ENCODE results near the gene CEP19. TPM values are rescaled to one million over a fixed set of nuclear protein-coding genes. Genes with fewer than 3 reads are reported as not detected.

The CEP19 gene
- total and polyA plus RNA-seq, 2 of the 8 experiments (the other 6 are each of a cell fraction or from before 2014, with no cell fraction given): 0.95 to 1.6 TPM

DNA sequence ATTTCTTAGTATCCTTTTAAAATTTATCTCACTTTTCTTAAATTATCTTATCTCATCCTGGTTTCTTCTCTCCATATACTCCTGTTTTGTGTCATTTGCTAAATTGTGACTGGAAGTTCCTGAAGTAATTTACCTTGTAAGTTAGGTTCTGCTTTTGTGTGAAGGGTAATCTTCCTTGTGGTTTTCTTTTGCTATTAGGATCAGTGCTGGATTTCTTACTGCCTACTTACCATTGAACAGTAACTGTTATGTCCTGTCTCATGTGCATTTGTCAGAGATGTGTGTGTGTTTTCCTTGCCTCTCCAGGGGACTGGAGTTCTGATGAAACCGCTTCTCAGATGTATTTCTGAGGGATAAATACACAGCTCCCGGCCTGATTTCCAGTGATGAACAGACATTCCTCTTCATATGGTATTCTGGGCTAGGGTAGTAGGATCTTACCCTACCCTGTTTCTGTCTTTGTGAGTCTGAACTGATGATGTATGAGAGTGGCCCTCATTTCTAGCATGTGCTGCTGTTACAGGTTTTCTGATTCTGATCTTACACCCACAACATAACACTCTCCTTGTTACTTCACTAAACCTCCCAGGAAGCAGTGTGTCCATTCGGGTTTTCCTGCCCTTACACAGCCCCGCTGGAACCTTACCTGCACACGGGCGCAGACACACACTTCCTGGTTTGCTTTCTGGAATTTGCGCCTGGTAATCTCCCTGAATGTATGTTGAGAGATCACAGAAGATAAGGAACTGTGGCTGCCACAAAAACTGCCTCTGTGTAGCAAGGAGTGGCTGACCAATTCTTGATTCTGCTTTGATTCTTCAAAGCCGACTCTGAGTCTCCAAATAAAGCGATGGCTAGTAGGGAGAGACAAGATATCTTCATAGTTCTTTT lies 42.3 kb upstream of the CEP19 start (continued):
- TF ChIP-seq MAFK (IDR thresholded peaks at IDR 0.05; ENCODE audit: low read depth, low read length): no peak
- no peak for TF ChIP-seq SUZ12 (IDR thresholded peaks at IDR 0.05; ENCODE audit: low read length)
- TF ChIP-seq, protein P1, sequence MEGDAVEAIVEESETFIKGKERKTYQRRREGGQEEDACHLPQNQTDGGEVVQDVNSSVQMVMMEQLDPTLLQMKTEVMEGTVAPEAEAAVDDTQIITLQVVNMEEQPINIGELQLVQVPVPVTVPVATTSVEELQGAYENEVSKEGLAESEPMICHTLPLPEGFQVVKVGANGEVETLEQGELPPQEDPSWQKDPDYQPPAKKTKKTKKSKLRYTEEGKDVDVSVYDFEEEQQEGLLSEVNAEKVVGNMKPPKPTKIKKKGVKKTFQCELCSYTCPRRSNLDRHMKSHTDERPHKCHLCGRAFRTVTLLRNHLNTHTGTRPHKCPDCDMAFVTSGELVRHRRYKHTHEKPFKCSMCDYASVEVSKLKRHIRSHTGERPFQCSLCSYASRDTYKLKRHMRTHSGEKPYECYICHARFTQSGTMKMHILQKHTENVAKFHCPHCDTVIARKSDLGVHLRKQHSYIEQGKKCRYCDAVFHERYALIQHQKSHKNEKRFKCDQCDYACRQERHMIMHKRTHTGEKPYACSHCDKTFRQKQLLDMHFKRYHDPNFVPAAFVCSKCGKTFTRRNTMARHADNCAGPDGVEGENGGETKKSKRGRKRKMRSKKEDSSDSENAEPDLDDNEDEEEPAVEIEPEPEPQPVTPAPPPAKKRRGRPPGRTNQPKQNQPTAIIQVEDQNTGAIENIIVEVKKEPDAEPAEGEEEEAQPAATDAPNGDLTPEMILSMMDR (IDR thresholded peaks at IDR 0.05; ENCODE audit: control extremely low read depth in 1 of 3, insufficient read depth in 1 of 3, low read depth in 1 of 3, low read length in 3 of 3): no peak
